ENCODE measurements around the gene ZBTB16. TPM values are rescaled to one million over a fixed set of nuclear protein-coding genes. Genes with fewer than 3 reads are reported as not detected.

The ZBTB16 gene
- total RNA-seq, 2 donors from 2014 or later: 17.2 to 20.7 TPM

GRCh38 chr11:114074546-114075343, 15.2 kb downstream of the ZBTB16 start:
- Mint-ChIP-seq H3K36me3 (ENCODE audit: low read depth) (peaks cover 2% of the 10 kb centered on the region), H3K27me3 (peaks cover 6% of the 10 kb centered on the region), H3K4me3 (no peak overlapping the region), H3K27ac (peak overlapping the region; percentile 77), H3K4me1 (peaks cover 56% of the 10 kb centered on the region)
- no peaks in the 10 kb centered on the region for H3K9me3 ChIP-seq (ENCODE audit: control insufficient read depth, low read length, poor library complexity, severe bottlenecking)
- no peak for ATAC-seq
- DNase-seq: no peak

GRCh38 chr11:114075344-114075610, 15.8 kb downstream of the ZBTB16 start:
- peaks cover 2% of the 10 kb centered on the region for H3K36me3 Mint-ChIP-seq (ENCODE audit: low read depth)
- peak overlapping the region; percentile 77 for H3K27ac Mint-ChIP-seq
- no peak for DNase-seq
- no peak overlapping the region for H3K4me3 Mint-ChIP-seq
- ATAC-seq: no peak
- no peaks in the 10 kb centered on the region for H3K9me3 ChIP-seq (ENCODE audit: control insufficient read depth, low read length, poor library complexity, severe bottlenecking)
- H3K27me3 Mint-ChIP-seq: peaks cover 6% of the 10 kb centered on the region
- peaks cover 62% of the 10 kb centered on the region for H3K4me1 Mint-ChIP-seq

- Mint-ChIP-seq H3K4me3 (peak overlapping the region; percentile 78), H3K4me1 (peaks cover 68% of the 10 kb centered on the region), H3K36me3 (ENCODE audit: low read depth) (peaks cover 2% of the 10 kb centered on the region), H3K27me3 (peaks cover 6% of the 10 kb centered on the region), H3K27ac (peak overlapping the region; percentile 77)
- peak in 2 of 3 donors; percentile 32 to 38 for DNase-seq
- peak; percentile 28 for ATAC-seq
- H3K9me3 ChIP-seq (ENCODE audit: control insufficient read depth, low read length, poor library complexity, severe bottlenecking): no peaks in the 10 kb centered on the region
Measured at GRCh38 chr11:114075891-114076441, 16.5 kb downstream of the ZBTB16 start.

GRCh38 chr11:114076921-114077331, 17.4 kb downstream of the ZBTB16 start:
- peak overlapping the region; percentile 89 for H3K4me3 Mint-ChIP-seq
- DNase-seq (no peak), ATAC-seq (no peak)
- H3K27ac Mint-ChIP-seq: peak overlapping the region; percentile 99
- peaks cover 6% of the 10 kb centered on the region for H3K27me3 Mint-ChIP-seq
- peaks cover 72% of the 10 kb centered on the region for H3K4me1 Mint-ChIP-seq
- H3K36me3 Mint-ChIP-seq (ENCODE audit: low read depth): peaks cover 2% of the 10 kb centered on the region
- H3K9me3 ChIP-seq (ENCODE audit: control insufficient read depth, low read length, poor library complexity, severe bottlenecking): no peaks in the 10 kb centered on the region

- peaks cover 71% of the 10 kb centered on the region for H3K4me1 Mint-ChIP-seq
Measured at GRCh38 chr11:114077482-114078305, 18.2 kb downstream of the ZBTB16 start.

GRCh38 chr11:114078423-114078822, 18.9 kb downstream of the ZBTB16 start:
- ATAC-seq (no peak), DNase-seq (no peak)
- Mint-ChIP-seq H3K4me1 (peaks cover 71% of the 10 kb centered on the region), H3K4me3 (peak overlapping the region; percentile 89), H3K36me3 (ENCODE audit: low read depth) (peaks cover 2% of the 10 kb centered on the region), H3K27ac (peak overlapping the region; percentile 99), H3K27me3 (peaks cover 6% of the 10 kb centered on the region)
- no peaks in the 10 kb centered on the region for H3K9me3 ChIP-seq (ENCODE audit: control insufficient read depth, low read length, poor library complexity, severe bottlenecking)

More at GRCh38 chr11:114077482-114078305, 18.2 kb downstream of the ZBTB16 start:
- Mint-ChIP-seq H3K36me3 (ENCODE audit: low read depth) (peaks cover 2% of the 10 kb centered on the region), H3K27me3 (peaks cover 6% of the 10 kb centered on the region), H3K4me3 (peak overlapping the region; percentile 89), H3K27ac (peak overlapping the region; percentile 99)
- H3K9me3 ChIP-seq (ENCODE audit: control insufficient read depth, low read length, poor library complexity, severe bottlenecking): no peaks in the 10 kb centered on the region
- ATAC-seq (peak; percentile 61), DNase-seq (peak in 1 of 3 donors; percentile 36)

GRCh38 chr11:114079511-114080065, 20.1 kb downstream of the ZBTB16 start:
- Mint-ChIP-seq H3K27me3 (peaks cover 6% of the 10 kb centered on the region), H3K36me3 (ENCODE audit: low read depth) (peaks cover 2% of the 10 kb centered on the region), H3K27ac (peak overlapping the region; percentile 99), H3K4me3 (no peak overlapping the region), H3K4me1 (peaks cover 73% of the 10 kb centered on the region)
- DNase-seq (no peak), ATAC-seq (no peak)
- no peaks in the 10 kb centered on the region for H3K9me3 ChIP-seq (ENCODE audit: control insufficient read depth, low read length, poor library complexity, severe bottlenecking)

- peak overlapping the region; percentile 45 for H3K4me3 Mint-ChIP-seq
Measured at GRCh38 chr11:114080219-114080618, 20.7 kb downstream of the ZBTB16 start.

GRCh38 chr11:114080769-114081168, 21.3 kb downstream of the ZBTB16 start:
- H3K4me3 Mint-ChIP-seq: peak overlapping the region; percentile 45

More at GRCh38 chr11:114080219-114080618, 20.7 kb downstream of the ZBTB16 start:
- Mint-ChIP-seq H3K4me1 (peaks cover 69% of the 10 kb centered on the region), H3K36me3 (ENCODE audit: low read depth) (peaks cover 2% of the 10 kb centered on the region), H3K27me3 (peaks cover 6% of the 10 kb centered on the region), H3K27ac (peak overlapping the region; percentile 99)
- peak; percentile 59 for ATAC-seq
- DNase-seq: no peak
- no peaks in the 10 kb centered on the region for H3K9me3 ChIP-seq (ENCODE audit: control insufficient read depth, low read length, poor library complexity, severe bottlenecking)

GRCh38 chr11:114081641-114082414, 22.3 kb downstream of the ZBTB16 start:
- no peak for DNase-seq
- H3K36me3 Mint-ChIP-seq (ENCODE audit: low read depth): peaks cover 2% of the 10 kb centered on the region
- no peak for ATAC-seq
- H3K9me3 ChIP-seq (ENCODE audit: control insufficient read depth, low read length, poor library complexity, severe bottlenecking): no peaks in the 10 kb centered on the region
- no peak overlapping the region for H3K4me3 Mint-ChIP-seq
- peak overlapping the region; percentile 99 for H3K27ac Mint-ChIP-seq
- peaks cover 6% of the 10 kb centered on the region for H3K27me3 Mint-ChIP-seq
- peaks cover 70% of the 10 kb centered on the region for H3K4me1 Mint-ChIP-seq

More at GRCh38 chr11:114080769-114081168, 21.3 kb downstream of the ZBTB16 start:
- peak overlapping the region; percentile 99 for H3K27ac Mint-ChIP-seq
- no peaks in the 10 kb centered on the region for H3K9me3 ChIP-seq (ENCODE audit: control insufficient read depth, low read length, poor library complexity, severe bottlenecking)
- H3K4me1 Mint-ChIP-seq: peaks cover 70% of the 10 kb centered on the region
- peaks cover 2% of the 10 kb centered on the region for H3K36me3 Mint-ChIP-seq (ENCODE audit: low read depth)
- DNase-seq (no peak), ATAC-seq (no peak)
- H3K27me3 Mint-ChIP-seq: peaks cover 6% of the 10 kb centered on the region

GRCh38 chr11:114082415-114082748, 22.9 kb downstream of the ZBTB16 start:
- Mint-ChIP-seq H3K4me1 (peaks cover 70% of the 10 kb centered on the region), H3K27me3 (peaks cover 3% of the 10 kb centered on the region), H3K36me3 (ENCODE audit: low read depth) (peaks cover under 1% of the 10 kb centered on the region), H3K4me3 (no peak overlapping the region), H3K27ac (peak overlapping the region; percentile 99)
- ATAC-seq: no peak
- no peak for DNase-seq
- H3K9me3 ChIP-seq (ENCODE audit: control insufficient read depth, low read length, poor library complexity, severe bottlenecking): no peaks in the 10 kb centered on the region

- H3K36me3 Mint-ChIP-seq (ENCODE audit: low read depth): no peaks in the 10 kb centered on the region
- H3K4me3 Mint-ChIP-seq: no peak overlapping the region
- no peaks in the 10 kb centered on the region for H3K27me3 Mint-ChIP-seq
- ATAC-seq (peak; percentile 38), DNase-seq (no peak)
- no peaks in the 10 kb centered on the region for H3K9me3 ChIP-seq (ENCODE audit: control insufficient read depth, low read length, poor library complexity, severe bottlenecking)
- H3K27ac Mint-ChIP-seq: peak overlapping the region; percentile 99
- peaks cover 67% of the 10 kb centered on the region for H3K4me1 Mint-ChIP-seq
Measured at GRCh38 chr11:114082767-114083181, 23.3 kb downstream of the ZBTB16 start.
